Measurements from ENCODE around the gene LY6G5C.

The LY6G5C gene

GRCh38 chr6:31702405-31702818 is 21.5 kb upstream of the LY6G5C start:
- TF ChIP-seq, protein P1, sequence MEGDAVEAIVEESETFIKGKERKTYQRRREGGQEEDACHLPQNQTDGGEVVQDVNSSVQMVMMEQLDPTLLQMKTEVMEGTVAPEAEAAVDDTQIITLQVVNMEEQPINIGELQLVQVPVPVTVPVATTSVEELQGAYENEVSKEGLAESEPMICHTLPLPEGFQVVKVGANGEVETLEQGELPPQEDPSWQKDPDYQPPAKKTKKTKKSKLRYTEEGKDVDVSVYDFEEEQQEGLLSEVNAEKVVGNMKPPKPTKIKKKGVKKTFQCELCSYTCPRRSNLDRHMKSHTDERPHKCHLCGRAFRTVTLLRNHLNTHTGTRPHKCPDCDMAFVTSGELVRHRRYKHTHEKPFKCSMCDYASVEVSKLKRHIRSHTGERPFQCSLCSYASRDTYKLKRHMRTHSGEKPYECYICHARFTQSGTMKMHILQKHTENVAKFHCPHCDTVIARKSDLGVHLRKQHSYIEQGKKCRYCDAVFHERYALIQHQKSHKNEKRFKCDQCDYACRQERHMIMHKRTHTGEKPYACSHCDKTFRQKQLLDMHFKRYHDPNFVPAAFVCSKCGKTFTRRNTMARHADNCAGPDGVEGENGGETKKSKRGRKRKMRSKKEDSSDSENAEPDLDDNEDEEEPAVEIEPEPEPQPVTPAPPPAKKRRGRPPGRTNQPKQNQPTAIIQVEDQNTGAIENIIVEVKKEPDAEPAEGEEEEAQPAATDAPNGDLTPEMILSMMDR (IDR thresholded peaks at IDR 0.05) = no peak

DNA sequence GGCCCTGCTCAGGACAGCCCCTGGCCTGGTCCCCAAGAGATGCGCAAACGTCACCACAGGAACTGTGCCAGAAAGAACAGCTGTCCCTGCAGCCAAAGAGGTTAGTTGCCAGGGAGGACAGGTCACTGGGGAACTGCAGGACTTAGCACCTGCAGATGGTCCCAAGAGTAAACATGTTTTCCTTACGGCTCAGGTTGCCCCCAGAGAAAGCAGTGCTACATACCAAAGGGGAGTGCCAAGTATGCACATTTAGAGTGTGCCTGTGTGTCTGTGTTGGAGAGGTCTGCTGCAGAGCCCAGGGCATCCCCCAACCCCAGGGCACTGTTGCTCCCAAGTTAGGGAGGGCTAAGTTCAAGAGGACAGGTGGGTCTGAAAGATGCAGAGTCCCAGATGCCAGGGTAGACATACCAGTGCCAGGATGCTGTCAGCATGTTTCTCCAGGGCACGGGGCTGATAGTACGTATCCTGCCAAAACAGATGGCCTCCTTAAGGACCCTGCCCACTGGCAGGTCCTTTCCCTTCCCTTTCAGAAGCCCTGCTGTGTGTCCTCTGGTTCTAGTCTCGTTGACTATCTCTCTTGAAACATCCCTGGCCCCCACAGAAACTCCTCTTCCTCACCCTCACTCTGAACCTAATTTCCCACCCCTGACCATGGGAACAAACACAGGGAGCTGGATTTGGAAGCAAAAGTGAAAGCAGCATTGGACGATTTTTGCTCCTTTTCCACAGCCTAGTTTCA is 21.0 kb upstream of the LY6G5C start:
- TF ChIP-seq, protein P1 (IDR thresholded peaks at IDR 0.05) = no peak

DNA sequence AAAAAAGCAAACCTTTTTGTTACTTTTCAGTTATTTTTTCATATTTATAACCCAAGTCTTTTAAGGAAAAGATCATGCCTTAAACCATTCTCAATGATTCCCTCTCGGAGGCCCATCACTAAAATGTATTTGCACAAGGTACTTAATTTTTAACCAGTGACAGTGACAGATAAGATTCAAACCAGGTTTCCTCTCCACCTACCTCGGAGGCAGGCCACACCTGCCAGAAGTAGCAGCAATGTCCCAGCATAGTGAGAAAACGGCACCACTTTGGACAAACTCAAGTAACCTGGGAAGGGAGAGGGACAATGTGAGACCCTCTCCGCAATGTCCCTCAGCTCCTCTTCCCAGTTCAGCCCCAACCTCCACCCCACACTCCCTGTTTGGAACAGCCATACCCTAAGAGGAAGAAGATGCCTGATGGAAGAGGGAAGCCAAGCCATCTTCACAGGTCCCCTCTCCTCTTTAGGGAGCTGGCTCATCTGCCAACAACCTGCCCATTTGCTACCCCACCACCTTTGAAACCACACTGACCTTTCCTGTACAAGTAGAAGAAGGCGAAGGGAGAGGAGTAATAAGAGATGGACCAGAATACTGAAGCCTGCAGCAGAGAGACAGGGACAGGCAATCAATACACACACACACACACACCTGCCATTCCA is 20.0 kb upstream of the LY6G5C start:
- TF ChIP-seq, protein P1 (IDR thresholded peaks at IDR 0.05) = no peak

DNA sequence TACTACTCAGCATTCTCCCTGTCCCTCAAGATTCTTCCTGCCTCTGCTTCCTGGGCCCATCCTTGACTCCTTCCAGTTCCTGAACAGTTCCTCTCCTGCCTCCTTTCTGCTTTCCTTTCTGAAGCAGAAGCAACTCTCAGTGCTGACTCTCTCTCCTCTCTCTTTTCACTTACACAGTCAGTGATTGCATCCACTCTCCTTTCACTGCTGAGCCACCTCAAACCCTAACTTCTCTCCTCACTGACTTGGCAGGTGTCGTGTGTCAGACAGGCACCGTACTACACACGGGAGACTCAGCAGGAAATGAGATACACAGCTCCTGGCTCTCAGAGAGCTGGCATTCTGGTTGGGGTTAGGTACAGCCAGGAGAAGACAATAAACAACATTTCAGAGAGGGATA is 16.7 kb upstream of the LY6G5C start:
- TF ChIP-seq, protein P1 (IDR thresholded peaks at IDR 0.05) = no peak

GRCh38 chr6:31693535-31693934 is 12.7 kb upstream of the LY6G5C start:
- TF ChIP-seq, protein P1 (IDR thresholded peaks at IDR 0.05) = no peak

DNA sequence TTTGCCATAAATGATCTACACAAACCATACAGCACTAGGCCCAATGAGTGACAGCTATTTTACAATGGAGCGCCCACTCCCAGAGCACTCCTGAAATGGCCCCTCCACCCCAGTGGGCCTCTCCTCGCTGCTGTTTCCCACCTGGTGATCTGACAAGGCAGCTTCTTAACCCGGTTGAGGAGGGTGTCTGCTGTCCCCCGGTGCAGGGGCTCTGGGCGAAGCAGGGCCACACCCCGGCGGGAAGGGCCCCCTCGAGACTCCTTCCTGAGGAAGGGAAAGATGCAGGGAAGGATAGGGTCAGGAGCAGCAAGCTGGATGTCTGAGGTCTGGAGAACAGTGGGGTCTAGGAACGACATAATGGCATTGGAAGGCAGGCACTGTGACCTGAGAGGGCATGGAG is 12.0 kb upstream of the LY6G5C start:
- TF ChIP-seq, protein P1 (IDR thresholded peaks at IDR 0.05) = no peak

DNA sequence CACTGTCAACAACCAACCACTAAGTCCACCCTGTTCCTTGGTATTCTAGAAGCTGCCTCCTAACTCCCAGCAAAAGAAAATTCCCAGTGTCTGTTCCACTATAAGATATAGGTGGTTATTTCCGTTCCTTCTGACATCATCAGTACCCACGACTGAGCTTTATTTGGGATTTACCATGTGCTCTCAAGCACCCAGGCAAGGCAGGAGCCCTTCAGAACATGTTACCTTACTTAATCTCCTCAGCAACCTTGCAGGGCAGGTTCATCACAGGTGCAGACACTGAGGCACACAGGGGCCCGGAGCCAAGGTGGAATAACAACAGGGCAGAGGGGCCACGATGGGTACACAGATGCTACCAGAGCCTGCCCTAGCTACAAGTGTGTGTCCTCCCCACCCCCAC is 11.5 kb upstream of the LY6G5C start:
- TF ChIP-seq, protein P1 (IDR thresholded peaks at IDR 0.05) = no peak
